Spinal cord (tissue), 10 donors: ENCODE data around the gene GRAMD2A. TPM values are rescaled to one million over a fixed set of nuclear protein-coding genes. Genes with fewer than 3 reads are reported as not detected.

Experiments
- DNase-seq, 6 donors: peaks; one replicate each; pipeline versions ENCODE4 v3.0.0 to v3.0.0-alpha.2; 2013 to 2015; ENCODE audit warnings: low spot score in 6 of 6, low read depth in 4 of 6
- H3K27ac ChIP-seq: one replicate; pipeline ENCODE4 v1.5.1; 2013; ENCODE audit warnings: low read depth, low read length, control low read depth
- H3K27me3 ChIP-seq: one replicate; pipeline ENCODE4 v1.6.1; 2013; ENCODE audit warnings: low read length; ENCODE audit not compliant: control insufficient read depth, insufficient read depth
- H3K36me3 ChIP-seq: one replicate; pipeline ENCODE4 v1.6.1; 2013; ENCODE audit warnings: low read length; ENCODE audit not compliant: control insufficient read depth, insufficient read depth
- H3K4me1 ChIP-seq: one replicate; pipeline ENCODE4 v1.6.1; 2013; ENCODE audit warnings: low read length; ENCODE audit not compliant: control insufficient read depth, insufficient read depth
- H3K4me3 ChIP-seq: one replicate; pipeline ENCODE4 v1.5.1; 2013; ENCODE audit warnings: low read depth, low read length, control low read depth
- H3K9me3 ChIP-seq: one replicate; pipeline ENCODE4 v1.6.1; 2013; ENCODE audit warnings: low read length; ENCODE audit not compliant: control insufficient read depth, insufficient read depth
- WGBS: methylation state at CpG from one replicate; pipeline ENCODE4 v1.1.5; 2013; ENCODE audit warnings: missing lambda C conversion rate; ENCODE audit not compliant: insufficient coverage; 5-methylcytosine and 5-hydroxymethylcytosine counted together
- polyA plus RNA-seq, 2 donors: library from polyadenylated mRNA; unstranded; fragments of 120-200 nt; gene quantifications; one replicate each; pipeline ENCODE4 v1.2.1, GENCODE V29; 2013; ENCODE audit not compliant: insufficient read length in 2 of 2
- total RNA-seq, 2 donors: library from RNA; depleted of rRNA in 1 of 2; stranded (reverse); fragments of 120-200 nt in 1 of 2; fragments of >200 nt in 1 of 2; gene quantifications; one replicate each; pipeline versions ENCODE4 v1.2.3 to v1.2.4, GENCODE V29; 2013 to 2014
- donor health status: healthy.

GRAMD2A gene
- total and polyA plus RNA-seq, 4 donors: 1.4 to 3.8 (median 2.3) TPM

- no peak overlapping the region for H3K4me3 ChIP-seq
- H3K27me3 ChIP-seq: no peaks in the 10 kb centered on the region
- WGBS: 89% methylated on average over 1 of the region's 4 CpGs
- no peaks in the 10 kb centered on the region for H3K36me3 ChIP-seq
- H3K9me3 ChIP-seq: no peaks in the 10 kb centered on the region
- no peak overlapping the region for H3K27ac ChIP-seq
- no peaks in the 10 kb centered on the region for H3K4me1 ChIP-seq
- DNase-seq: no peak
These were observed 56.2 kb downstream of the GRAMD2A start for GRCh38 chr15:72141171-72142084.

DNA sequence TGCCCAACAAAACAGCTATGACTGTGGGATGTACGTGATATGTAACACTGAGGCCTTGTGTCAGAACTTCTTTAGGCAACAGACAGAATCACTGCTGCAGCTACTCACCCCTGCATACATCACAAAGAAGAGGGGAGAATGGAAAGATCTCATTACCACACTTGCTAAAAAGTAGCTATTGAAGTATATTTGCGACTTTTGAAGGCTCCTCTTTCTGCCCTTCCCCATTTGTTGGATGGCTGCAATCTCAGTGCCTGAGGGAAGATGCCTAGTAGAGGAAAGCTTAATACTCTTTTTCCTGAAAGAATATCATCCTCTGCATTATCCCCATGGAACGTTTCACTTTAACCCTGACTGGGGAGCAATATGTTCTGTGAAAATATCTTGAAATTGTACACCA is 57.5 kb downstream of the GRAMD2A start:
- no peak for DNase-seq
- Histone ChIP-seq H3K4me3 (no peak overlapping the region), H3K9me3 (no peaks in the 10 kb centered on the region), H3K4me1 (no peaks in the 10 kb centered on the region), H3K27ac (no peak overlapping the region), H3K27me3 (no peaks in the 10 kb centered on the region), H3K36me3 (no peaks in the 10 kb centered on the region)
- no CpG with 5 or more reads among the region's 3 CpGs for WGBS

DNA sequence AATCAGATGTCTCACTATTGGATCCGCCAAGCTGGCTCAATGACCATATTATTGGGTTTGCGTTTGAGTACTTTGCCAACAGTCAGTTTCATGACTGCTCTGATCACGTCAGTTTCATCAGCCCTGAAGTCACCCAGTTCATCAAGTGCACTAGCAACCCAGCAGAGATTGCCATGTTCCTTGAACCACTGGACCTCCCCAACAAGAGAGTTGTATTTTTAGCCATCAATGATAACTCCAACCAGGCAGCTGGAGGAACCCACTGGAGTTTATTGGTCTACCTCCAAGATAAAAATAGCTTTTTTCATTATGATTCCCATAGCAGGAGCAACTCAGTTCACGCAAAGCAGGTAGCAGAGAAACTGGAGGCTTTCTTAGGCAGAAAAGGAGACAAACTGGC is 57.9 kb downstream of the GRAMD2A start:
- H3K27me3 ChIP-seq: no peaks in the 10 kb centered on the region
- 98% methylated on average over 3 of the region's 4 CpGs for WGBS
- no peaks in the 10 kb centered on the region for H3K4me1 ChIP-seq
- no peak for DNase-seq
- no peak overlapping the region for H3K4me3 ChIP-seq
- H3K9me3 ChIP-seq: no peaks in the 10 kb centered on the region
- no peak overlapping the region for H3K27ac ChIP-seq
- no peaks in the 10 kb centered on the region for H3K36me3 ChIP-seq

- DNase-seq: peak in 2 of 6 donors; percentile 28 to 33
- WGBS: 40% methylated on average over 1 of the region's 4 CpGs
- Histone ChIP-seq H3K27ac (no peak overlapping the region), H3K27me3 (no peaks in the 10 kb centered on the region), H3K4me3 (no peak overlapping the region), H3K9me3 (no peaks in the 10 kb centered on the region), H3K4me1 (no peaks in the 10 kb centered on the region), H3K36me3 (no peaks in the 10 kb centered on the region)
These were observed 61.2 kb downstream of the GRAMD2A start for GRCh38 chr15:72136170-72137051.

DNA sequence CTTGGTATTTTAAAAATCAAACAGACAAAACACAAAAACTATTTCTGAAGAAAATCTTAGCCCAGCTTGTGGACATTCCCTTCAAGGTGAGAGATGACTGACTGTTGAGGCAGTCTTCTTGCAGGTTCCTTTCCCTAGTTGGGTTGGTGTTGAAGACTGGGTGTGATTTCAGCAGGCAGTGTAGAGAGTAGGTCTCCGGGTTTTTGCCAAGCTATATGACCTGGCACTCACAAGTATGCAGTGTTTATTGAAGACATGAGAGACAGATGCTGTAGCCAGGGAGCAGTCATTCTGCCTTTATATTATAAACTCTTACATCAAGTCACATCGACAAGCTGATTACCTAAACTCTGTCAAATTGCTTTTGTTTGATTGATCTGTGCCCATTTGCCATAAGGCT is 61.9 kb downstream of the GRAMD2A start:
- H3K27me3 ChIP-seq: no peaks in the 10 kb centered on the region
- H3K27ac ChIP-seq: no peak overlapping the region
- no CpG with 5 or more reads among the region's 2 CpGs for whole genome bisulfite sequencing
- peak in 1 of 6 donors; percentile 24 for DNase-seq
- no peaks in the 10 kb centered on the region for H3K4me1 ChIP-seq
- no peaks in the 10 kb centered on the region for H3K9me3 ChIP-seq
- H3K36me3 ChIP-seq: no peaks in the 10 kb centered on the region
- H3K4me3 ChIP-seq: no peak overlapping the region

DNA sequence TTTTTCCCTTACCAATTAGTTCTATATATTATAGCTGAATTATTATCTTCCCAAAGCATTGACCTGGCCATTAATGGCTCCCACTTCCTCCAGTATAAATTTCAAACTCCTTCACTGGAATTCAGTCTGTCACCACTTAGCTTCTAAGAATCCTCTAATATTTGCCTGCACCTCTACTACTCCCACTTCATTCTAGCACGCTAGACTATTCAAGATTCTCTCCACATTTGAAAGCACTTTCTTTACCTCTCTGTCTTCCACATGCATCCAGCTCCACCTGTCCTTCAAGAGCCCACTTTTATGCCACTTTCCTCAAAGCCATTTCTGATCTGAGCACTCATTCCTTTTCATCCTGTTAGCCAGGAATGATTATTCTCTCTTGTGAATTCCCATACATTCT is 64.4 kb downstream of the GRAMD2A start:
- DNase-seq: no peak
- H3K4me3 ChIP-seq: no peak overlapping the region
- WGBS: 100% methylated on average over 1 of the region's 1 CpG
- no peaks in the 10 kb centered on the region for H3K27me3 ChIP-seq
- H3K36me3 ChIP-seq: no peaks in the 10 kb centered on the region
- H3K9me3 ChIP-seq: no peaks in the 10 kb centered on the region
- H3K27ac ChIP-seq: no peak overlapping the region
- H3K4me1 ChIP-seq: no peaks in the 10 kb centered on the region

DNA sequence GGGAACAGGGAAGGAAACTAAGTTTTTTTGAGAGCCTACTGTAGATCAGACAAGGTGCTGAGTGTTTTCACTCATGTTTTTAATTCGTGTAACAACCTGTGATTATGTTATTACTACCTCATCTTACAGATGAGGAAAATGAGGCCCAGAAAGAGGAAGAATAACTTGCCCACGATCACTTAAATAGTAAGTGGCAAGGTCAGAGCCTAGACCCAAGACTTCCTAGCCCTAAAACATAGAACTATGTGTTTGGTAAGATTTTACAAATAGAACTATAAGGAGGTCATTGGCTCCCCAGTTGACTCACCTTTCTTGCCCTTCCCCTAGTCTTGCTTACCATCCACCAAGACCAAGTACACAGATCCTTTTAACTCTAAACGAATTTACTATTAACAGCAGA is 65.7 kb downstream of the GRAMD2A start:
- no CpG with 5 or more reads among the region's 3 CpGs for WGBS
- no peaks in the 10 kb centered on the region for H3K27me3 ChIP-seq

DNA sequence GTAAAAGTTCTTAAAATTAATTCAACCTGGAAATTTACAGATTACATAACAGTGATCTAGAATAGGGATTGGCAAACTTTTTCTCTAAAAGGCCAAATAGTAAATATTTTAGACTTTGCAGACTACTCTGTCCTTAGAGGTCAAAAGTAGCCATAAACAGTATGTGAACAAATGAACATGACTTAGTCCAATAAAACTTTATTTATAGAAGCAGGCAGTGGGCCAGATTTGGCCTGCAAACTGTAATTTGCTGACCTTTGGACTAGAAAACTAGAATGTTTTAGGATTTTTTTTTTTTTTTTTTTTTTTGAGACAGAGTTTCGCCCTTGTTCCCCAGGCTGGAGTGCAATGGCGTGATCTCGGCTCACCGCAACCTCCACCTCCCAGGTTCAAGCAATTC is 67.3 kb downstream of the GRAMD2A start:
- no peak for DNase-seq
- Histone ChIP-seq H3K36me3 (no peaks in the 10 kb centered on the region), H3K4me3 (no peak overlapping the region), H3K27ac (no peak overlapping the region), H3K4me1 (no peaks in the 10 kb centered on the region), H3K9me3 (no peaks in the 10 kb centered on the region), H3K27me3 (no peaks in the 10 kb centered on the region)
- 100% methylated on average over 4 of the region's 4 CpGs for WGBS

More for the DNA sequence above, 65.7 kb downstream of the GRAMD2A start:
- no peaks in the 10 kb centered on the region for H3K36me3 ChIP-seq
- H3K4me1 ChIP-seq: no peaks in the 10 kb centered on the region
- no peaks in the 10 kb centered on the region for H3K9me3 ChIP-seq
- no peak overlapping the region for H3K27ac ChIP-seq
- DNase-seq: no peak
- H3K4me3 ChIP-seq: no peak overlapping the region

GRCh38 chr15:72128359-72128758 is 69.2 kb downstream of the GRAMD2A start:
- H3K27me3 ChIP-seq: no peaks in the 10 kb centered on the region
- H3K36me3 ChIP-seq: no peaks in the 10 kb centered on the region
- H3K9me3 ChIP-seq: no peaks in the 10 kb centered on the region
- no peaks in the 10 kb centered on the region for H3K4me1 ChIP-seq
- no peak overlapping the region for H3K27ac ChIP-seq
- DNase-seq: no peak
- H3K4me3 ChIP-seq: no peak overlapping the region
